ENCODE results near the gene C12orf76.
"Not testable (repeated sequence)": the region's sequence is repeated elsewhere in the genome, so short reads cannot be mapped to it uniquely, and the experiment has no call there.

Gene C12orf76

GRCh38 chr12:110062241-110062640 is 13.9 kb upstream of the C12orf76 start:
- DNase-seq, result no peak

GRCh38 chr12:110059651-110060000 is 11.3 kb upstream of the C12orf76 start:
- no peak for DNase-seq

- DNase-seq, result no peak
These were observed 10.7 kb upstream of the C12orf76 start for GRCh38 chr12:110058875-110059615.

GRCh38 chr12:110056643-110057042 is 8.3 kb upstream of the C12orf76 start:
- not testable (repeated sequence) for DNase-seq

GRCh38 chr12:110055375-110056352 is 7.3 kb upstream of the C12orf76 start:
- not testable (repeated sequence) for DNase-seq

GRCh38 chr12:110050927-110051326 is 2.6 kb upstream of the C12orf76 start:
- no peak for DNase-seq

GRCh38 chr12:110049666-110050065 is 1.3 kb upstream of the C12orf76 start:
- DNase-seq, result not testable (repeated sequence)

GRCh38 chr12:110049034-110049433 is 712 bp upstream of the C12orf76 start:
- not testable (repeated sequence) for DNase-seq

- DNase-seq, result no peak
These were observed 903 bp downstream of the C12orf76 start for GRCh38 chr12:110047297-110047940.

GRCh38 chr12:110046451-110047187 is 1.7 kb downstream of the C12orf76 start:
- DNase-seq, result no peak

- no peak for DNase-seq
These were observed 6.1 kb downstream of the C12orf76 start for GRCh38 chr12:110042264-110042663.

- DNase-seq, result no peak
These were observed 9.1 kb downstream of the C12orf76 start for GRCh38 chr12:110039085-110039807.

- no peak for DNase-seq
These were observed 9.6 kb downstream of the C12orf76 start for GRCh38 chr12:110038741-110039084.

GRCh38 chr12:110037315-110037714 is 11.0 kb downstream of the C12orf76 start:
- DNase-seq, result no peak

- no peak for DNase-seq
These were observed 12.7 kb downstream of the C12orf76 start for GRCh38 chr12:110035534-110036104.

- no peak for DNase-seq
These were observed 14.4 kb downstream of the C12orf76 start for GRCh38 chr12:110033888-110034287.

GRCh38 chr12:110029290-110029815 is 19.0 kb downstream of the C12orf76 start:
- no peak for DNase-seq

- no peak for DNase-seq
These were observed 20.0 kb downstream of the C12orf76 start for GRCh38 chr12:110028323-110028722.

- DNase-seq, result no peak
These were observed 24.3 kb downstream of the C12orf76 start for GRCh38 chr12:110024051-110024450.

GRCh38 chr12:110023059-110023980 is 25.0 kb downstream of the C12orf76 start:
- no peak for DNase-seq
